Hepatic stellate cell (primary cell): ENCODE measurements around the gene ATPAF1.

Experiments
- DNase-seq: peaks from one replicate; pipeline ENCODE4 v3.0.0; 2011; ENCODE audit warnings: low spot score

ATPAF1 gene

GRCh38 chr1:46614604-46614984, 53.6 kb downstream of the ATPAF1 start:
- DNase-seq = no peak

GRCh38 chr1:46613661-46614603, 54.2 kb downstream of the ATPAF1 start:
- DNase-seq = peak; percentile 81

- no peak for DNase-seq
Observed at GRCh38 chr1:46612937-46613660, 55.1 kb downstream of the ATPAF1 start.

GRCh38 chr1:46611691-46612221, 56.4 kb downstream of the ATPAF1 start:
- no peak for DNase-seq

GRCh38 chr1:46607345-46608130, 60.6 kb downstream of the ATPAF1 start:
- no peak for DNase-seq

GRCh38 chr1:46606255-46606965, 61.8 kb downstream of the ATPAF1 start:
- DNase-seq = no peak

GRCh38 chr1:46605232-46605631, 62.9 kb downstream of the ATPAF1 start:
- no peak for DNase-seq

GRCh38 chr1:46603858-46604549, 64.2 kb downstream of the ATPAF1 start, which contains the start of gene MKNK1:
TSS of gene MKNK1 (minus strand) at chr1:46604268. CDS start at chr1:46583327, 20,941 bp downstream.
- DNase-seq = peak; percentile 100

- no peak for DNase-seq
Observed at GRCh38 chr1:46603481-46603857, 64.7 kb downstream of the ATPAF1 start.

GRCh38 chr1:46601257-46602007, 66.7 kb downstream of the ATPAF1 start:
- no peak for DNase-seq

GRCh38 chr1:46599059-46599970, 68.8 kb downstream of the ATPAF1 start:
- DNase-seq = no peak

- no peak for DNase-seq
Observed at GRCh38 chr1:46596846-46597245, 71.3 kb downstream of the ATPAF1 start.

GRCh38 chr1:46596036-46596435, 72.1 kb downstream of the ATPAF1 start:
- DNase-seq = no peak

- DNase-seq = no peak
Observed at GRCh38 chr1:46595127-46595526, 73.0 kb downstream of the ATPAF1 start.

- DNase-seq = no peak
Observed at GRCh38 chr1:46594063-46594462, 74.1 kb downstream of the ATPAF1 start.

GRCh38 chr1:46592823-46593222, 75.3 kb downstream of the ATPAF1 start:
- DNase-seq = no peak

GRCh38 chr1:46589529-46589928, 78.6 kb downstream of the ATPAF1 start:
- no peak for DNase-seq

- no peak for DNase-seq
Observed at GRCh38 chr1:46587069-46587468, 81.1 kb downstream of the ATPAF1 start.
